Fibroblast of mammary gland (primary cell): Measurements from ENCODE around the gene OR4C5.
"Not testable (repeated sequence)": the region's sequence is repeated elsewhere in the genome, so short reads cannot be mapped to it uniquely, and the experiment has no call there.

Experiments
- DNase-seq: peaks from one replicate; pipeline ENCODE4 v3.0.0-alpha.2; 2010; ENCODE audit warnings: low read depth
- H3K4me3 ChIP-seq: 2 replicates; pipeline ENCODE4 v1.5.1; 2011; ENCODE audit warnings: low read depth, mild to moderate bottlenecking, low read length, moderate library complexity; ENCODE audit not compliant: control insufficient read depth
- TF ChIP-seq, protein P1 (sequence below): conservative IDR thresholded peaks from 2 replicates; pipeline ENCODE4 v1.5.1; 2011; ENCODE audit warnings: low read depth, low read length, inconsistent platforms; ENCODE audit not compliant: control insufficient read depth, insufficient read depth

The OR4C5 gene

DNA sequence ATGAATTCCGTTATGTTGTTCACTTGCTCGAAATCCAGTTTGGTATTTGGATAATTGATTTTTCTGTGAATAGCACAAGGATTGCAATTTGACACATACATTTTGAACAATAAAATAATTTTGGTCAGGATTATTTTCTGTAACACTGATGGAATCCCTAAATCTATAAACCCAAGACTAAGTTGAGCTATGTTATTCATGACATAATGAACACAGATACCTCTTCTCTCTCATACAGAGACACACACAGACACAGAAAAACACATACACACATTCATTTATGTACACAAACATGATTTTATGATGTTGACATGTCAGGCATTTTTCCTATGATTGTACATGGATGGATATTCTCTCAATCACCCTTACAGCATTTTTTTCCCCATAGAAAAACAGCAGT, at the start of gene OR4C5:
Gene OR4C5 (minus strand): TSS at position 101 of the 400 bp plus-strand sequence. CDS start 0 bp downstream, at position 101.
- no peak for DNase-seq
- no peak within 1 kb of the TSS for H3K4me3 ChIP-seq
- TF ChIP-seq, protein P1, sequence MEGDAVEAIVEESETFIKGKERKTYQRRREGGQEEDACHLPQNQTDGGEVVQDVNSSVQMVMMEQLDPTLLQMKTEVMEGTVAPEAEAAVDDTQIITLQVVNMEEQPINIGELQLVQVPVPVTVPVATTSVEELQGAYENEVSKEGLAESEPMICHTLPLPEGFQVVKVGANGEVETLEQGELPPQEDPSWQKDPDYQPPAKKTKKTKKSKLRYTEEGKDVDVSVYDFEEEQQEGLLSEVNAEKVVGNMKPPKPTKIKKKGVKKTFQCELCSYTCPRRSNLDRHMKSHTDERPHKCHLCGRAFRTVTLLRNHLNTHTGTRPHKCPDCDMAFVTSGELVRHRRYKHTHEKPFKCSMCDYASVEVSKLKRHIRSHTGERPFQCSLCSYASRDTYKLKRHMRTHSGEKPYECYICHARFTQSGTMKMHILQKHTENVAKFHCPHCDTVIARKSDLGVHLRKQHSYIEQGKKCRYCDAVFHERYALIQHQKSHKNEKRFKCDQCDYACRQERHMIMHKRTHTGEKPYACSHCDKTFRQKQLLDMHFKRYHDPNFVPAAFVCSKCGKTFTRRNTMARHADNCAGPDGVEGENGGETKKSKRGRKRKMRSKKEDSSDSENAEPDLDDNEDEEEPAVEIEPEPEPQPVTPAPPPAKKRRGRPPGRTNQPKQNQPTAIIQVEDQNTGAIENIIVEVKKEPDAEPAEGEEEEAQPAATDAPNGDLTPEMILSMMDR, result no peak

DNA sequence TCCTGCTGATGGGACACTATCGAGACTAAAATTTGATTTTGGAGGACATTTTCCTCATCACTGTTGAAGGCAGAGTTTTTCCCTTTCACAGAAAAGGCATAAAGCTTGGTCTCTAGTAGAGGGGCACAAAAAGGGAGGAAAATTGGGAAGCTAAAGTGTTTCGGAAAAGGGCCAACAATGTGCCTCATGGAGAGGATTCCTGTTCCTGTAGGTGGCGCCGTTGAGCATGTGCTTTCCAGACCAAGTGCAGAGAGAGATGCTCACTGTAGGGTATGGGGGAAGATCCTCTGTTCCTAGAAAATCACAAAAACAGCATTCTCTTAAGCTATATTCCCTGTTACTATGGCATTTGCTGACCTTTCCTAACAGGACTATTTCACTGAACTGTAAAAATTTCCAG, 18.4 kb upstream of the OR4C5 start:
- DNase-seq, result no peak
- H3K4me3 ChIP-seq, result no peak overlapping the region
- TF ChIP-seq, protein P1, result peak; percentile 2

DNA sequence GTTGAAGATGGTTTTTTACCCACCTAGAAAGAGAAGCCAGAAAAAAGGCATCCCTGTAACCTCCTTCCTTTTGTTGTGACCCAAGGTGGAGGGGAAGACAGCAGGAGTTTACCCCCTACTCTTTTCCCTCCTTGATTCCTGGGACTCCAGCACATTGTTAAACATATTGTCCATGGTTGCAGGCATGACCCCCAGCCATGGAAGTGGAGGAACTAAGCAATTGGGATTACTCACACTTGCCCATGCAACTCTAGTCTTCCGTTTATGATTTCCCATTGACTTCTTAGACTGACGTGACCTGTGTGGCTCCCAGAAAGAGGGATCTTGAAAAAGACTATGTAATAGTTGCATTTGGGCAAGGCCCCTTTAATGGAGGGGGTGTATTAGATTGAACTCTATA, 17.9 kb upstream of the OR4C5 start:
- H3K4me3 ChIP-seq, DNase-seq: not testable (repeated sequence)

DNA sequence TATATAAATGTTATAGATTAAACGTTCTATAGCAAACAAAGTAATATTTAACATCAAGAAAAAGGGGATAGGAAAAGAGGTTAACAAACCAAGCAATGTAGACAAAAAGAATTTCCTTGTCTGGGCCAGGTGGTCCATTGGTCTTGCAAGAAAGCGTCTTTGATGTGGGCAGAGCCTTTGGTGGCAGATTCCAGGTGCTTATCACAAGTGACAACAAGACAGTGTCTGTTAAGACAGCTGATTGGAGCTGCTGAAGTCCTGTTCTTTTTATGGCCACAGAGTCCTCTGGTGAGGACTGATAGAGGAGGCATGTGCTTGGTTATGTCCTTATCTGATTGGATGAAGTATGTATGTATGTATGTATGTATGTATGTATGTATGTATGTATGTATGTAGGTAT, 5.0 kb downstream of the OR4C5 start:
- H3K4me3 ChIP-seq, DNase-seq: not testable (repeated sequence)

DNA sequence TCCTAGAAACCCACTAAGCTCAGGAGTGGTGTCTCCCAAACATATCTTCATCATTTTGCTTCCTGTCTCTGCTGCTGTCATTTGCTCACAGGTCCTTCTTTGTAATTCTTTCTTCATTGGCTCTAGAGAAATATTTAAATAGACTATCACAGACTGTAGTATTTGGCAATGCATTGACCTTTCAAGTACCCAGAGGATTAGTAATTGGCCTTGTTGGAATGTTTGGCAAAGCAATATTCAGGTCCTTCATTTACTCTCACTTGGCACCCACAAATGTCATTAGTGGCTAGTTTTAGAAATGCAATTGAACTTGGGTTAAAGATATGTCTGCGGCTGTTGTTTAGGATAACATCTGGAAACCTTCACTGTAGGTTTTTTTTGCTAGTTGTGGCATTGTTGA, 11.6 kb downstream of the OR4C5 start:
- no peak overlapping the region for H3K4me3 ChIP-seq
- DNase-seq, result no peak
- TF ChIP-seq, protein P1, result no peak

DNA sequence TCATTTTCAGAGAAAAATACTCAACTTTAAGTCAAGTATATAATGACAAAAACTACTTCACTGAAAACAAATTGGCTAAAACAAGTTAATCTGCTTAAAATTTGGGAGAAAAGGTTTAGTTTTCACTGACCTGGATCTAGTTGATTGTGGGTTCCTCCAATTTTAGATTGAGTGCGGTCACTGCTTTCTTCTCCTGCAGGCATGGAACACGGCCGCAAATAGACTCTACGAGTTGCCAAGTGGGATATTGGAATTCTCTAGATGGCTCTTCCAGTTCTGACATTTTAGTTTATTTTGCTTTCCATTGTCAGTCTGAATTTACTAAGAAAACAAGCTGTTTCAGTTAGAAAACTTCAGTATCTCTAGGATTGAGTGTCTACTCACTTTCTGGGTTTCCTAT, 12.3 kb downstream of the OR4C5 start:
- TF ChIP-seq, protein P1, result no peak
- DNase-seq, result no peak
- no peak overlapping the region for H3K4me3 ChIP-seq

DNA sequence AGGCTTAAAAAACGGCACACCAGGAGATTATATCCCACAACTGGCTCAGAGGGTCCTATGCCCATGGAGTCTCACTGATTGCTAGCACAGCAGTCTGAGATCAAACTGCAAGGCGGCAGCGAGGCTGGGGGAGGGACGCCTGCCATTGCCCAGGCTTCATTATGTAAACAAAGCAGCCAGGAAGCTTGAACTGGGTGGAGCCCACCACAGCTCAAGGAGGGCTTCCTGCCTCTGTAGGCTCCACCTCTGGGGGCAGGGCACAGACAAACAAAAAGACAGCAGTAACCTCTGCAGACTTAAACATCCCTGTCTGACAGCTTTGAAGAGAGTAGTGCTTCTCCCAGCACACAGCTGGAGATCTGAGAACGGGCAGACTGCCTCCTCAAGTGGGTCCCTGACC, 20.0 kb downstream of the OR4C5 start:
- DNase-seq, H3K4me3 ChIP-seq: not testable (repeated sequence)

DNA sequence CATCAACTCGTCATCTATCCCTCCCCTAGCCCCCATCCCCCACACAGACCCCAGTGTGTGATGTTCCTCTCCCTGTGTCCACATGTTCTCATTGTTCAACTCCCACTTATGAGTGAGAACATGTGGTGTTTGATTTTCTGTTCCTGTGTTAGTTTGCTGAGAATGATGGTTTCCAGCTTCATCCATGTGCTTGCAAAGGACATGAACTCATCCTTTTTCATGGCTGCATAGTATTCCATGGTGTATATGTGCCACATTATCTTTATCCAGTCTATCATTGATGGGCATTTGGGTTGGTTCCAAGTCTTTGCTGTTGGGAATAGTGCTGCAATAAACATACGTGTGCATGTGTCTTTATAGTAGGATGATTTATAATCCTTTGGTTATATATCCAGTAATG, 23.8 kb downstream of the OR4C5 start:
- DNase-seq, result not testable (repeated sequence)

DNA sequence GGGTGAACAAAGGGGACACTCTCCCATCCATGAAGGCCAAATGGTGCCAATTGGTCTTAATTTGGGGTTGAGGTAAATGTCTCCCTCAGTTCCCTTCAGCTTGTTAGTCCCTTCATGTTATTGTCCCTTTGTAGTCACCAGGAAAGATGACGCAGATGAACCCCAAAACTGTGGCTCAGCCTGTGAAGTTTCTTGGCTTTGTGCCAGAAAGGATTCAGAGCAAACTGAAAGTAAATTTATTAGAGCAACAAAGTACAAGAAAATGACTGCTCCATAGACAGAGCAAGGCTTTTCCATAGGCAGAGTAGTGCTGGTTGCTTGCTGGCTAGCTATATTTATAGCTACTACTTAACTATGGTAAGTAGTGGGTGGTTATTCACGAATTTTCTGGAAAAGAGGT, 24.8 kb downstream of the OR4C5 start:
- TF ChIP-seq, protein P1, result no peak
- H3K4me3 ChIP-seq, result no peak overlapping the region
- no peak for DNase-seq

More for the DNA sequence above, 23.8 kb downstream of the OR4C5 start:
- H3K4me3 ChIP-seq, result not testable (repeated sequence)

DNA sequence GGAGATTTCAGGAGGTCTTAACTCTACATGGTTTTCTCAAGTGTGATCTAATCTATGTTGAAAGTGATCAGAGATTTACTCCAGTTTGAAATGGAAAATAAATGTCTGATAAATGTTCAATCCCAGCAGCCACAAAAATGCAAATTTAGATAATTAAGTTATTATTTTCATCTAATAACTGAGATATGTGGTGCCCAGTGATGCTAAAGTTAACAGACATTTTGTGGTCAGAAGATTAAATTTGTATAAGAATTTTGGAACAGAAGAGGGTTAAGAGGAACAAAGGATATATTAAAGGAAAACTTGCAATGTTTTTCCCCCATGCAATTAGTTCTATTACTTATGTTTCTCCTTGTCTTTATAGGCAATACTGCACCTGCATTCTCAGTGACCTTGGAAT, 41.6 kb downstream of the OR4C5 start, which contains the start of gene OR4C3:
Gene OR4C3 (plus strand): TSS at position 301 of the 400 bp plus-strand sequence. CDS start 102 bp downstream, outside the sequence.
- H3K4me3 ChIP-seq, DNase-seq: not testable (repeated sequence)

DNA sequence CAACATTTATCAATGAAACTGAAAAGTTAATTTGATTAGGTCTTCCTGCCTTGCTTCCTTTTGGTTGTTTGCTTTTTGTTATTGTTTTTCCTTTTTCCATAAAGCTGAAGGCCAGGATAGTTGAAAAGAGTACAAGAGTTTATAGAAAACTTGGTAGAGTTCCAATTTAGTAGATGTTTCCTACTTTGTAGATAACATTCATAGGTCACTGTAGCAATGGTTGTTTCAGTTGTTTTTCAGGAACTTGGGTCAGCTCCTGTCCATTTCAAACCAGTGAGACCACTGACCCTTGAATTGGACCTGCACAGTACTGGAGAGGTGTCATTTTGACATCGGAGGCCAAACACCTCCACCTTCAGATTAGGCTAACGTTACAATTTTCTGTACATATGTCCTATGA, 46.5 kb downstream of the OR4C5 start:
- DNase-seq, H3K4me3 ChIP-seq: not testable (repeated sequence)
